HuH-7 (cell line): ENCODE results near the gene RNU4-1.

Experiments used
- DNase-seq: peaks from one replicate; pipeline ENCODE4 v3.0.0; 2011; ENCODE audit warnings: low spot score

RNU4-1 gene

DNA sequence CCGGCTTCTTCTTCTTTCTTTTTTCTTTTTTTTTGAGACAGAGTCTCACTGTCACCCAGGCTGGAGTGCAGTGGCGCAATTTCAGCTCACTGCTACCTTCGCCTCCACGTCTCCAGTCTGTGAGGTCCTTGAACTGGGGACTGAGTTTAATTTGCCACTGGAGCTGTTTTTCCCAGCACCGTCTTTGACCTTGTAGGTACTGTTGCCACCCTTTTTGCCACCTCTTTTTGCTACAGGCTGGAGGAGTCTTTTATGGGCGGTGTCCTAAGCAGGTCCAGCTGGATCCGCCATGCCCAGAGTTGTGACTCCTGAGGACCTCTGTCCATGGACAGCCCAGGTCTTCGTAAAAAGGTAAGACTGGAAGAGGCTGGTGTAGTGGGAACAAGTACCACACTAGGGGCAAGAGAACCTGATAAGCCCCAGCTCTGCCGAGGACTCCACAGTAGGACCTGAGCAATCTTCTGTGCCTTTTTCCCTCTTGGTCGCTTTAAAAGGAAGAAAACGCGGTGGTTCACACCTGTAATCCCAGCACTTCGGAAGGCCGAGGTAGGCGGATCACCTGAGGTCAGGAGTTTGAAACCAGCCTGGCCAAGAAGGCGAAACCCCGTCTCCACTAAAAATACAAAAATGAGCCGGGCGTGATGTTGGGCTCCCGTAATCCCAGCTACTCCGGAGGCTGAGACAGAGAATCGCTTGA is 2.3 kb downstream of the RNU4-1 start:
- no peak for DNase-seq

DNA sequence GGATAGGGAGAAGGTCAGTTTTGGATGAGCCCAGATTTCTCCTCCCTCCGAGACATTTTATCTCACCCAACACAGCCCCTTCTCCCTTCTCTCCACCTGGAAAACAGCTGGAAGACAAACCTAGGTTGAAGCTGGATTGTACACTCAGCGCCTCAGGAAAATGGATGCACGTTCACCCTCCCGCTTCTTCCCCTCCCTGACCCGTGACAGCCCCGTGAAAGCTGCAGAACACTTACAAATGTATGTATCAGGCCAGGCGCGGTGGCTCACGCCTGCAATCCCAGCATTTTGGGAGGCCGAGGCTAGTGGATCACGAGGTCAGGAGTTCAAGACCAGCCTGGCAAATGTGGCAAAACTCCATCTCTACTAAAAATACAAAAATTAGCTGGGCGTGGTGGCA is 5.5 kb downstream of the RNU4-1 start:
- no peak for DNase-seq

DNA sequence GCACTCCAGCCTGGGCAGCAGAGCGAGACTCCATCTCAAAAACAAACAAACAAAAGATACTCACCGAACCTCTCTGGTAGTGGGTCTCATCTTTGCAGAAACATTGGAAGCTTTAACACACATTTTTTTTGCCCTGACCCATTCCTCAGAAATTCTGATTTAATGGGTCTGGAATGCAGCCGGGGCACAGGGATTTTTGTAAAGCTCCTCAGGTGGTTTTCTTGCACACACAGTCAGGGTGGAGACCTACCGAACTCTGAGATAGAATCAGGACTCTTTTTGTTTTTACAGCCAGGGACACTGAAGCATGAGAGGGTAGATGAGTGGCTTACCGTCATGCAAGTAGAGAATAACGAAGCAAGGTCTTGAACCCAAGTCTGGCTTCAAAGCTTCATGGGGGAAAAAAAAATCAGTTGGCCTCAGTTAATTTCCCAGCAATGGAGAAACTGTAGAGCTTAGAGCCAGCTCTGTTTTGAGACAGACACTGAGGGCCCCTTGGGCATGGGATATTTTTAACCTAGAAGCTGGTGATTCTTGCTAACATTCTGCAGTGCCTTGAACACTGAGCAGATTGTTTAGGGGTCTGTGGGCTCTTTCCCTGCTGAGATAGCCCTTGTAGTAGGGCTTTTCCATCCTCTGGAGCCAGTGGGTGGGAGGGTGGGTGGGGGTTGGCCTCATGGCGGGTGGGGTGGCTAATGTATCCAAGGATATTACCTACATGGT is 6.1 kb downstream of the RNU4-1 start:
- no peak for DNase-seq

DNA sequence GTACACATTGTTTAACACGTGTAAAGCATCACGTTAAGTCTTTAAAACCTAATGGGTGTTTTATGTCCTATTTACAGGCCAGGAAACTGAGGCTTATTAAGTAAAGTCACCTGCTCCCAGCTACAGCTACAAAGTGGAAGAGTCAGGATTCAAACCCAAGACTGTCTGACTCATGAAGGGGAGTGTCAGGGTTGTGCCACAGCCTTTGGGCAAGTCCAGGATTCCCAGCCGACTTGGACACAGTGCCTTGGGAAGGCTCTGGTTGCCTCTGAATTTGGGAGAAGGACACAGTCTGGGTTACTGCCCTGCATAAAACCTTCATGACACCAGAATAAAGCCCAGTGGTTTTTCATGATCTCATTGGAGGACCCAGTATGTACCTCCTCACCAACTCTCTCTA is 8.7 kb downstream of the RNU4-1 start:
- no peak for DNase-seq

DNA sequence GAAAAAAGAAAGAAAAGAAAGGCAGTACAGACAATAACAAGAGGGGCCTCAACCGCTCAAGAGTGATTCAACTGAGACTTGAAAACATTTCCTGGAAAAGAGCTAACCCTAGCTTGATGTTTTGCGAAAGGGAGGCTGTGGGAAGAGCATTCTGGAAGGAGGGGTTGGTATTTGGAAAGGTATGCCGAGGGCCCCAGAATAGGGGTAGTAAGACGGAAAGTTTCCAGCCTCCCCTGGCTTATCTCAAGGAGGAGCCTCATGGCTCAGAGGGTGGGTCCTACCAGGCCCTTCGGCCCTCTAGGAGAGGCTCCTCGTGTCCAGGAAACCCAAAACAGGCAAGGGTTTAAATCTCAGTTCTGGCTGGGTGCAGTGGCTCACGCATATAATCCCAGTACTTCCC is 9.7 kb downstream of the RNU4-1 start:
- no peak for DNase-seq

DNA sequence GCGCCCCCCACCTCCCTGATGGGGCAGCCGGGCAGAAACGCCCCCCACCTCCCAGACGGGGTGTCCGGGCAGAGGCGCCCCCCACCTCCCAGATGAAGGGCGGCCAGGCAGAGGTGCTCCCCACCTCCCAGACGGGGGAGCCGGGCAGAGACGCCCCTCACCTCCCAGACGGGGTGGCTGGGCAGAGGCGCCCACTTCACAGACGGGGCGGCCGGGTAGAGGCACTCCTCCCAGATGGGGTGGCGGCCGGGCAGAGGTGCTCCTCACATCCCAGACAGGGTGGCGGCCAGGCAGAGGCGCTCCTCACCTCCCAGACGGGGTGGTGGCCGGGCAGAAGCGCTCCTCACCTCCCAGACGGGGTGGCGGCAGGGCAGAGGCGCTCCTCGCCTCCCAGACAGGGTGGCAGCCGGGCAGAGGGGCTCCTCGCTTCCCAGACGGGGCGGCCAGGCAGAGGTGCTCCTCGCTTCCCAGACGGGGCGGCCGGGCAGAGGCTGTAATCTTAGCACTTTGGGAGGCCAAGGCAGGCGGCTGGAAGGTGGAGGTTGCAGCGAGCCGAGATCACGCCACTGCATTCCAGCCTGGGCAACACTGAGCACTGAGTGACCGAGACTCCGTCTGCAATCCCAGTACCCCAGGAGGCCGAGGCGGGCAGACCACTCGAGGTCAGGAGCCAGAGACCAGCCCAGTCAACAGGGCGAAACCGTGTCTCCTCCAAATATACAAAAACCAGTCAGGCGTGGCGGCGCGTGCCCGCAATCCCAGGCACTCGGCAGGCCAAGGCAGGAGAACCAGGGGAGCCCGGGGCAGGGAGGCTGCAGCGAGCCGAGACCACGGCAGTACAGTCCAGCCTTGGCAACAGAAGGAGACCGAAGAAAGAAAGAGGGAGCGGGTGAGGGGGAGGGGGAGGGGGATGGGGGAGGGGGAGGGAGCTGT is 14.6 kb downstream of the RNU4-1 start:
- DNase-seq = no peak

DNA sequence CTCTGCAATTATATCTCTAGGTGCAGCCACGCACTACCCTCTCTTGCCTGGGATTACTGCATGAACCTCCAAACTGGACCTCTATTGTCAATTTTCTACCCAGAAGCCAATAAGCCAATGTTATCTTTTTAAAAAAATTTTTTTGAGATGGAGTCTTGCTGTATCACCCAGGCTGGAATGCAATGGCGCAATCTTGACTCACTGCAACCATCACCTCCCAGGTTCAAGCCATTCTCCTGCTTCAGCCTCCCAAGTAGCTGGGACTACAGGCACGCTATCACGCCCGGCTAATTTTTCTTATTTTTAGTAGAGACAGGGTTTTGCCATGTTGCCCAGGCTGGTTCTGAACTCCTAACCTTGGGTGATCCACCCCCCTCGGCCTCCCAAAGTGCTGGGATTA is 16.3 kb downstream of the RNU4-1 start:
- no peak for DNase-seq

DNA sequence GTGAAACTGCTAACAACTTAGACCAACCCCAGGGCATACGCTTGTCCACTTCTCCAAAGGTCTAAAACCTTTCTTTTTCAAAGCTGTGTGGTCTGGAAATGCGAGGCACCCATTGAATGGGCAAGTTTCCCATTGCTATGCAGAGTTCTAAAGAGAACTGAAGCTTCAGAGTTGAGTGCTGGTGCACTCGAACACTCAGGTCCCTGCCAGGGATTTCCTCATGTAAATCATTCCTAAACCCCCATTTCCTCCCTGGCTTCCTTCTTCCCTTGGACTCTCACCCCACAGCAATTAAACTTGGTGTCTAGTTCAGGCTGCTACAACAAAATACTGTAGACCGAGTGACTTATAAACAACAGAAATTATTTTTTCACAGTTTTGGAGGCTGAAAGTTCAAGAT is 25.3 kb downstream of the RNU4-1 start:
- no peak for DNase-seq

DNA sequence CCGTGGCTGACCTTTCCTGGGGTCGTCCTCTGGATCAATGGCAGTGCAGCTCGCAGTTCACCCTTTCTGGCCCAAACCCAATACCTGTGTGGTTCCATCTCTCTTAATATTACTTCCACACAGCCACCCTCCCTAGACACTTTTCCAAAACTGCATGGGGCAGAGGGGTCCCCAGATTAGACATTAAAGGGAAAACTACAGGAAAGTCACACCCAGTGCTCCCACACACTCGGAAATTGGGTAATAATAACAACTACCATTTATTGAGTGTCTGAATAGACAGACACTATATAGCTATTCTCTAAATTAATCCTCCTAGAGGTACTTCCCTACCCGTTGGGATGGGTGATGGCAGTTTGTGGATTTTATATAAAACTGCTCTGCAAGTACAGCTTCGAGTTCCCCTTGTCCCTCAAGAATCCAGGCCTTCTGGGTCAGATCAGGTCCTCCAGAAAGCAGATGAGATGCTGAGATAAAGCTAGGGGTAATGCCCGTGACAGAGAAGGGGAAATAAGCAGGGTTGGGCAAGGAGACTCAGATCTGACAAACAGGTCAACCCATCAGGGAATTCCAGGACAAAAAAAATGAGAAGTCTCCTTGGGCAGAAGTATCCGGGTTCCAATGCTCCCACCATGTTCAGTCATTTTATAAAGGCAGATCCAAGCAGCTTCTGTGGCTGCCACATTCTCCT is 26.7 kb downstream of the RNU4-1 start:
- no peak for DNase-seq

DNA sequence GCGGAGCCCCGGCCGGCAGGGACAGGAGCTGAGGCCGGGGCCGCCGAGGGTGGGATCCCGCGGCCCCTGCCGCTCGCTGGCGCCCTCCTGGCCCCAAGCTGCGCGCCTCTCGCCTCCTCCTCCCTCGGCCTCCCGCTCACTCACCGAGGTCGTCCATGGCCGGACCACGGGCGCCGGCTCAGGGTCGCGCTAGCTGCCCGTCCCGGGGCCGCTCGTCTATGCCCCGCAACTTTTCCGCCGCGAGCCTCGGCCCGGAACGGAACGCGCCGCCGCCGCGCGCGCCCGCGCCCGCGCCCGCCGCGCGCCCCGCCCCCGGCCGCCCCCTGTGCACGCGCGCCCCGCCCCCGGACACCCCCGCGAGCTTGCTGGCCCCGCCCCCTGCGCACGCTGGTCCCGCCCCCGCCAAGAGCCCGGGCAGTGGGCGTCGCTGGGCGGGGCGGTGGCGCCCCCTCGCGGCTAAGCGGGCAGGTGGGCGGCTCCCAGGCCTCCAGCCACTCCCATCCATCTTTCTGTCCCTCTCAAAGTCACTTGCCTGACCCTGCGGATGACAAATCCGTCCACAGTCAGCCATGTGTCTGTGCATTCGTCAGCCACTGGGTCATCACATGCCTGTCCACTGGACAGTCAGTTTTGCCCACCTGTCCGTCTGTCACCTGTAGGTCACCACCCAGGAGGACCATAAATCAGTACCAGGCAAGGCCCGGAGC is 27.4 kb downstream of the RNU4-1 start, which contains the start of gene PXN:
Gene PXN, minus strand, starts transcription at position 258 of the 707 bp plus-strand sequence. Its CDS starts 101 bp downstream, at position 157.
- DNase-seq = peak; percentile 63

DNA sequence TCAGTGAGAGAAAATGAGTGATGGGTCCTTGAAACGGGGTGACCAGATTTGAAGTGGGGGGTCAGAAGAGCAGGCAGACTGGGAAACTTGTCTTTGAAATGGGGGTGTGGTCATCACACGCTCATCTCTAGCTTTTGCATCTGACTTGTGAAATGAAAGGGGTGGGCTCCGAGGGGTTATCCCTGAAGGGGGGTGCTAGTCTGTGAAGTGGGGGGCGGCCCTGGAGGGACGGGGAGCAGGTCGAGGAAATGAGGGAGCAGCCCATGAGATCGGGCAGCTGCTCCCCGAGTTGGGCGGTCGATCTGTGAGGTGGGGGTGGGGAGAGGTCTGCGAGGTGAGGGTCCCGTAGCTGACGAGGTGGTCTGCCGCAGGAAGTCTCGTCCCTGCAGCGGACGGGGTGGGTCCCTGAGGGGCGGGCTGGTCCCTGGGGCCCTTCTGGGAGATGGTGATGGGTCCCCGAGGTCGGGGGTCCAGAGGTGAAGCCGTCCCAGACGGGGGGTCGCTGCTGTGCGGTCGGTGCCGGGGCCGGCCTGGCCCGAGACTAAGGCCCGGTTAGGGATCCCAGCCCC is 28.0 kb downstream of the RNU4-1 start:
- DNase-seq = no peak

DNA sequence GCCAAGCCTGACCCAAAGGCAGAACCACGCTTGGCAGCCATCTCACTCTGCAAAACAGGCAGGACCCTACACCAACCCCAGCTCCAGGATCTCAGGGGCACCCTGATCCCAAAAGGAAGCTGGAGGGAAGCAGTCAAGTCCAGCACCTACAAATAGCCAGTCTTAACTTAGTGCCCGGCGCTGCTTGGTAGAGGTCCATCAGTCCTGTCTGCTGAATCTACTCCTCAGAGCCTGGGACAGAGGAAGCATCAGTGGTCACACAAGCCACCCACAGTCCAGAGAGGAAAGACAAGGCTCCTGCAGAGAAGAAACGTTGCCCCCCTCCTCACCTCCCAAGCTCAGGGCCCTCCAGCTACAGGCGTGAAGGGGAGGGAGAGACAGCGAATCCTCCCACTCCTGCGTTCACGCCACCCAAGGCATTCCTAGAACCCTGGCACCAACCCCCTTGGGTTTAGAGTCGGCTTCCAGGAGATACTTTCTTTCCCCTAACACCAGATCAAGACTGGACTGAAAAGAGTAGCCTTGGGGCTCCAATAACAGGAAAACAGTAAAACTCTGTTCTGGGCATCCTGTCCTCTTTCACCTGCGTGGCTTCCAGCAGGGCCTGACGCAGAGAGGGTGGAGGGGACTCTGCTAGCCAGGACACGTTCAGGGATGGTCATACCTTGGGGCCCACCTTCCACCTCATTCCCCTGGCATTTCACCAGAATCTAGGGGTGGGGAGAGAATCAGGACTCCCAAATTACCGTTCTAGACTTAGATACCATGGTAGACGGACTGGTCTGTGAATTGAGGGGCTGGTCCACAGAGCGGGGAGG is 28.7 kb downstream of the RNU4-1 start:
- no peak for DNase-seq

DNA sequence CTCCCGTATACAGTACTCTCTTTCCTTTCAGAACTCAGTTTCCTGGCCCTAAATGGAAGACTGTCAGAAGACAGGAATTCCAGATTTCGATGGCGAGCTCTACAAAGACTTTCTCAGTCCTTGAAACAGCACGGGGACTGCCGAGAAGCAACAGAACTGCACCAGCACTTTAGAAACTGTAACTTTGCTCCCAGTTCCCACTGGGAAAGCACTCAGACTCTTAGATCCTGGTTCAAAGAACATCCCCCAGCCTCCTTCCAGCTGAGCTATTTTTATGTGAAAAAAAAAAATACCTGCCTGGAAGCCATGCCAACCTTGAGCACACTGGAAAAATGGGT is 29.3 kb downstream of the RNU4-1 start:
- DNase-seq = no peak

DNA sequence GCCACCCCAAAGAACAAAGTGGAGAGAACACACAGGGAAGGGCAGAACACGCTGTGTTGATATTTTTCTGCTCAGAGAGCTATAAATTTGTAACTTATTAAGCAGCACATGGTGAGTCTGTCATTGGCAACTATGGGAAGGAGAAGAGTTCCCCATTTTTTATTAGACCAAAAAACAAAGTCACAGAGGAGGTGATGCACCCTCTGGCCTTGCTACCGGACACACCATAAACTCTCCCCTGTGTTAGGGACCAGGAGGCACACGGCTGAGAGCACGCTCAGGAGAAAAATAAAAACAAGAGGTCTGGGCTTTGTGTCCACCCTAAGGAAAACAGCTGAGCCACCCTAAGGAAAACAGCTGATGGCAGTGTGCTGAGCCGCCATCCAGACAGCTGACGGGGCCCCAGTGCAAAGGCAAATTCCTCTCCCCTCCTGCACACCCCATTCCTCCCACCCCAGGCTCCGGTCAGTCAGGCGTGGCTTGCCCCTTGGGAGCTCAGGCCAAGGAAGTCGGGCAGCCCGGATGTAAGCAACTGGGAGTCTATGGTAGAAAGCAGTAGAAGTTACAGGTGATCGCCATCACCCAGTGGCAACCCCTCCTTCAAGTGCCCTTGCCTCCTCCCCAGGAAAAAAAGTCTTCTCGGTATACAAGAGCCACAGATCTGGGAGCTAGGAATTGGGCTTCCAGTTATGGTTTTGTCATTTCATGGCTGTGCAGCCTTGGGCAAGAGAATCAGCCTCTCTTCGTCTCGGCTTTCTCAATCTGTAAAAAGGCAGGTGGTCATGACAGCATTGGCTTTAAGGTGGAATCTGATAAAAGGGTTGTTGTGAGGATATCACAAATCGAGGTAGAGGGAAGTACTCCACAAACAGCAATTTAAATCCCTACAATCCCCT is 29.9 kb downstream of the RNU4-1 start:
- no peak for DNase-seq

DNA sequence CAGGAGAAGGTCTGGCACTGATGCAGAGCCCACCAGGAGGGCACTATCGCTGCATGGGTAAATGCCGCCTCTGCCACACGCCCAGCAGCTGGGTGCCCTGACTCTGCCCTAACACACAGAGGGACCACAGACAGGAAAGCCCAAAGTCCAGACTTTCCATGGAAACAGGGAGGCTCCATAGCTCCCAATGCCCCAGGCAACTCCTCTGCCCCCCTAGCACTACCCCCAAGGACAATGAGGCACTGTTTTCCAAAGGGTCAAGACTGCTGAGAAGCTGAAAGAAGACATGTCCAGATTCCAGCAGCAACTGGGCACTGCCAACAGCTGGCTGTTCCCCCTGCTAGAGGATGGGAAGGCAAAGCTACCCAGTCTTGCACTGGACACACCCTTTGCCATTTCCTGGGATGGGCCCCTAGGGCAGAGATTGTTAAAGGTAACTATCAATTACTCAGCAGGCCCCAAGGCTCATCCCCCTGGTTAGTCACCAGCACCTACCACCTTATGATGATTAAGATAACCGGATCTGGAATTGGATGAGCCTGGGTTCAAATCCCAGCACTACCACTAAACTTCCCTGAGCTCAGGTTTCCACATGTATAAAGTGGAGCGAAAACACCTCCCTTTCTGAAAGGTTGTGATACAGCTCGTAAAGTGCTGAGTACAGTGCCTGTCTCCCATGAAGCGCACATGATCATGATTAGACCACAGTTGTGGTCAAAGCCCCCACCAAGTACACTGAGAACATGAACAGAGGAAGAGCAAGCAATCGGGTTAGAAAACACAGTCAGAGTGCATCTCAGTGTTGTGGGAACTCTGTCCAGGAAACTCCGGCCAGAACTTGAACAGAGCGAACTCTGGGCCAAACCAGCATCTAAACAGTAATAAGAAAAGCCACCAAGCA is 30.8 kb downstream of the RNU4-1 start:
- no peak for DNase-seq

DNA sequence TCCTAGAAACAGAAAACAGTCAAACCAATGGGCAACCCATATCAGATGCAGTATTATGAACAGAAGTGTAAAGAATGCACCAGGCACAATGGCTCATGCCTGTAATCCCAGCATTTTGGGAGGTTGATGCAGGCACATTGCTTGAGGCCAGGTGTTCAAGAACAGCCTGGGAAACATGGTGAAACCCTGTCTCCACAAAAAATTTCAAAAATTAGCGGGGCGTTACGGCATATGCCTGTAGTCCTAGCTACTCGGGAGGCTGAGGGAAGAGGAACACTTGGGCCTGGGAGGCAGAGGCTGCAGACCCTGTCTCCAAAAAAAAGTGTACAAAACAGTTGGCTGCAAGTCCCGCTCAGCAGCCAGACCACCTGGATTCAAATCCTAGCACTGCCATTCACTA is 32.4 kb downstream of the RNU4-1 start:
- no peak for DNase-seq

DNA sequence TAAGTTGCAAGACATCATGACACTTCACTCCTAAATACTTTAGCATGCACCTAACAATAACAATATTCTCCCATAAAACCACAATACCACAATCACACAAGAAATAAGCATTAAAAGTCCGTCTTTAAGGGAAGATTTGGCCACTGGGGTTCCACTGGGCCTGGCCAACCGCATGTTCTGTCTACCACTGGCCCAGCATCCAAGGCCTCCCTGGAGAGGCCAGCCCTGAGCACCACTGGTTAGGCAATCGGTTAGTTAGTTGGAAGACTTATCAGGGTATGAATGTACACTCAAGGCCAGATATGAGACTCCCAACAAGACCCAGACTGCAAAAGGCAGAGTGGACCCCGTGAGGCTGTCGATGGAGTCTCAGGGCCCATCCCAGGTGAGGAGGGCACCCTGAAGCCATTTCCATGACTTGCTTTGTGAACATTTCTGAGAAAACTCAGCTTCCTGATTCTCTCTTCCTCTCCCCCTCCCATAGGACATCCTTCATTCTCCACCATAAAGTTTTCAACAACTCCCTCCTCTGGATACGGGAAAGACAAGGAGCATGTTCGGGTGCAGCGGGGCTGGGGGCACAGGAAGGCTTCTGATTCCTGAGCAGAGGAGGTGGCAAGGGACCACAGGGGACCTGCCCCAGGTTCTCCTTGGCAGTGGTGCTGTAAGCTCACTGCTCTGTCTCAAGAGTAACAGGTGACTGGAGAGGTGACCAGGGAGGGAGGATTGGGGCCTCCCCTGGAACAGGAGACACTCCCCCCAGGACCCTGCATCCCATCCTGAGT is 33.4 kb downstream of the RNU4-1 start:
- DNase-seq = no peak
